K562 (cell line): ENCODE measurements around the gene CALM1. TPM values are rescaled to one million over a fixed set of nuclear protein-coding genes. Genes with fewer than 3 reads are reported as not detected.

Source experiments
- ATAC-seq: fragments of 200-7000 bp; cut with Tn5 transposase; 3 replicates; pipeline ENCODE4 v1.9.1; 2020; ENCODE audit warnings: moderate library complexity
- BruUV-seq: library from RNA; stranded (reverse); fragments of 400-500 nt; replicated peaks from 2 replicates; lab custom pipeline; 2021; lab: Mats Ljungman, UMichigan
- CTCF ChIA-PET: fragments of 300-600 bp; formaldehyde crosslinking; extraction: SDS; loops from one replicate; lab custom pipeline; 2021; ENCODE audit warnings: low intra/inter-chr PET ratio; lab: Yijun Ruan, JAX
- POLR2A ChIA-PET: fragments of 300-600, 350-650 bp; sonication (Branson Sonifier 250); formaldehyde crosslinking; extraction: SDS; loops from one replicate; lab custom pipeline; 2021; ENCODE audit warnings: antibody characterized with exemption, inconsistent platforms; lab: Yijun Ruan, JAX
- DNase-seq, 4 experiments: peaks; one replicate each; pipeline versions ENCODE4 v3.0.0 to v3.0.0-alpha.2; 2011 to 2018; ENCODE audit warnings: low spot score in 3 of 4, mixed read lengths in 3 of 4; ENCODE audit errors: extremely low read depth in 1 of 4
- FAIRE-seq: peaks from 2 replicates; lab custom pipeline; 2011; peaks lifted over from hg19 to GRCh38; lab: Jason Lieb, UNC
- H2AFZ ChIP-seq: 2 replicates; pipeline ENCODE4 v1.6.0; 2011; ENCODE audit warnings: low read depth, low read length, control low read depth, inconsistent platforms
- H3K27ac ChIP-seq: fragments of 200-600 bp; 3 replicates; pipeline ENCODE4 v1.8.0; 2011; ENCODE audit warnings: low read depth, mild to moderate bottlenecking, control low read depth, inconsistent platforms, low read length, moderate library complexity, mixed read lengths; ENCODE audit errors: extremely low read depth
- H3K27me3 ChIP-seq, 2 experiments: fragments of 300-600 bp in 1 of 2; 2 replicates in 1 of 2; 3 replicates in 1 of 2; pipeline versions ENCODE4 v1.6.0 to v1.8.0; 2011; ENCODE audit warnings: inconsistent platforms in 2 of 2, low read length in 2 of 2, mild to moderate bottlenecking in 1 of 2, mixed read lengths in 1 of 2, moderate library complexity in 1 of 2; ENCODE audit not compliant: control insufficient read depth in 2 of 2, insufficient read depth in 2 of 2
- H3K36me3 ChIP-seq: fragments of 300-600 bp; 3 replicates; pipeline ENCODE4 v1.8.0; 2011; ENCODE audit warnings: mild to moderate bottlenecking, low read length, inconsistent platforms; ENCODE audit not compliant: control insufficient read depth, insufficient read depth
- H3K4me1 ChIP-seq, 2 experiments: fragments of 200-600 bp in 1 of 2; replicated peaks in 1 of 2; 2 replicates in 1 of 2; 3 replicates in 1 of 2; pipeline versions ENCODE4 v1.5.1 to v1.8.0; 2011; ENCODE audit warnings: inconsistent platforms in 2 of 2, low read length in 2 of 2, mild to moderate bottlenecking in 1 of 2, mixed read lengths in 1 of 2, moderate library complexity in 1 of 2; ENCODE audit not compliant: control insufficient read depth in 2 of 2, insufficient read depth in 2 of 2
- H3K4me2 ChIP-seq: 2 replicates; pipeline ENCODE4 v1.6.1; 2011; ENCODE audit warnings: low read length, control low read depth, inconsistent platforms, mixed read lengths; ENCODE audit not compliant: insufficient read depth
- H3K4me3 ChIP-seq: fragments of 200-600 bp; sonication (generic), shearing (Covaris generic); 2 replicates; pipeline ENCODE4 v1.5.1; 2016; ENCODE audit warnings: control low read depth, inconsistent platforms
- H3K79me2 ChIP-seq: fragments of 200-600 bp; 3 replicates; pipeline ENCODE4 v1.8.0; 2011; ENCODE audit warnings: low read length, inconsistent platforms; ENCODE audit not compliant: control insufficient read depth, insufficient read depth
- H3K9ac ChIP-seq, 2 experiments: 2 replicates each; pipeline versions ENCODE4 v1.6.0 to v1.6.1; 2011; ENCODE audit warnings: low read depth in 2 of 2, low read length in 2 of 2, control low read depth in 1 of 2, inconsistent platforms in 1 of 2, mild to moderate bottlenecking in 1 of 2, mixed read lengths in 1 of 2; ENCODE audit not compliant: insufficient read depth in 1 of 2
- H3K9me1 ChIP-seq: one replicate; pipeline ENCODE4 v1.6.0; 2011; ENCODE audit warnings: inconsistent platforms, mild to moderate bottlenecking, low read length, moderate library complexity; ENCODE audit not compliant: control insufficient read depth, insufficient read depth
- H3K9me3 ChIP-seq: replicated peaks from 2 replicates; pipeline ENCODE4 v1.5.1; 2011; ENCODE audit warnings: low read depth, low read length, inconsistent platforms; ENCODE audit not compliant: control insufficient read depth, insufficient read depth
- H4K20me1 ChIP-seq: replicated peaks from 2 replicates; pipeline ENCODE4 v1.6.1; 2011; ENCODE audit warnings: low read length, inconsistent platforms, mixed read lengths; ENCODE audit not compliant: control insufficient read depth, insufficient read depth
- COPS2 ChIP-seq: fragments of 450-650 bp; conservative IDR thresholded peaks from 2 replicates; pipeline ENCODE4 v1.6.1; 2016; ENCODE audit warnings: mild to moderate bottlenecking, moderate library complexity
- EWSR1 ChIP-seq: fragments of 450-650 bp; IDR thresholded peaks from 2 replicates; pipeline ENCODE4 v1.6.1; 2018; ENCODE audit warnings: borderline replicate concordance, mild to moderate bottlenecking, low read depth, moderate library complexity; ENCODE audit not compliant: partially characterized antibody
- FIP1L1 ChIP-seq: fragments of 200-400 bp; formaldehyde crosslinking; IDR thresholded peaks from 2 replicates; pipeline ENCODE4 v1.6.1; 2018; ENCODE audit warnings: mild to moderate bottlenecking, low read depth, low read length; ENCODE audit not compliant: poor library complexity, severe bottlenecking
- NFATC3 ChIP-seq: fragments of 450-650 bp; IDR thresholded peaks from 2 replicates; pipeline ENCODE4 v1.6.1; 2017; ENCODE audit warnings: mild to moderate bottlenecking
- OTX1 ChIP-seq: fragments of 450-650 bp; formaldehyde crosslinking; IDR thresholded peaks from 2 replicates; pipeline ENCODE4 v1.4.0; 2022; ENCODE audit warnings: mild to moderate bottlenecking
- ZNF165 ChIP-seq: fragments of 250-450 bp; sonication (Bioruptor Pico); IDR thresholded peaks from 2 replicates; pipeline ENCODE4 v1.4.0; 2020; ENCODE audit warnings: borderline replicate concordance
- ZNF384 ChIP-seq: IDR thresholded peaks from 2 replicates; pipeline ENCODE4 v1.6.1; 2012; ENCODE audit warnings: low read depth, low read length, improper control_type of control experiment
- ZNF551 ChIP-seq: fragments of 250-450 bp; sonication (Bioruptor Pico); IDR thresholded peaks from 2 replicates; pipeline ENCODE4 v1.5.0; 2021; ENCODE audit warnings: mild to moderate bottlenecking, moderate library complexity
- ZNF76 ChIP-seq: fragments of 250-450 bp; sonication (Bioruptor Pico); IDR thresholded peaks from 2 replicates; pipeline ENCODE4 v1.4.0; 2020; ENCODE audit warnings: mild to moderate bottlenecking, moderate library complexity, borderline replicate concordance
- WGBS: fragments of 100-300 bp; shearing (Covaris generic); methylation state at CpG from one replicate; pipeline ENCODE4 v1.1.6; 2016; ENCODE audit warnings: low coverage, mixed read lengths; ENCODE audit not compliant: insufficient coverage; ENCODE audit errors: missing lambda C conversion rate; 5-methylcytosine and 5-hydroxymethylcytosine counted together
- in situ Hi-C: fragments of 300-500 bp; cut with MboI; formaldehyde crosslinking; loops from 4 replicates; pipeline ENCODE4 v1.15.0; 2018; ENCODE audit warnings: inconsistent platforms, mixed read lengths
- intact Hi-C: fragments of 100-400 bp; cut with micrococcal nuclease; formaldehyde crosslinking; loops from 2 replicates; pipeline ENCODE4 v1.14.2; 2022
- polyA plus RNA-seq, 8 experiments: library from polyadenylated mRNA; depleted of rRNA in 4 of 8; stranded (reverse) in 5 of 8; unstranded in 3 of 8; fragments of >200 nt; fragmentation: Nextera tagmentation in 2 of 8; fragmentation: Illumina TruSeq in 1 of 8; extraction: Ambion mirVana in 2 of 8; extraction: Trizol in 1 of 8; gene quantifications; 2 replicates each; pipeline versions ENCODE4 v1.2.1 to v1.2.3, GENCODE V29; 2011 to 2014; ENCODE audit warnings: inconsistent platforms in 1 of 8, missing spikeins in 1 of 8
- total RNA-seq, 7 experiments: library from RNA; depleted of rRNA in 6 of 7; stranded (reverse); fragments of >200 nt in 6 of 7; fragmentation: Illumina TruSeq in 2 of 7; extraction: Trizol in 2 of 7; gene quantifications; 2 replicates each; pipeline versions ENCODE4 v1.2.1 to v1.2.3, GENCODE V29; 2011 to 2021; ENCODE audit warnings: low replicate concordance in 1 of 7
- TF ChIP-seq, protein P1 (sequence below): fragments of 250-450 bp; sonication (Bioruptor Pico); IDR thresholded peaks from 2 replicates; pipeline ENCODE4 v1.8.0; 2021; ENCODE audit warnings: mild to moderate bottlenecking, moderate library complexity
- TF ChIP-seq, protein P2 (sequence below): fragments of 150-350 bp; conservative IDR thresholded peaks from 2 replicates; pipeline ENCODE4 v1.6.1; 2014; ENCODE audit warnings: low read length
- TF ChIP-seq, protein P3 (sequence below): fragments of 250-450 bp; sonication (Bioruptor Pico); IDR thresholded peaks from 2 replicates; pipeline ENCODE4 v1.5.1; 2021; ENCODE audit warnings: mild to moderate bottlenecking
- TF ChIP-seq, protein P4 (sequence below): fragments of 200-400 bp; formaldehyde crosslinking; IDR thresholded peaks from 2 replicates; pipeline ENCODE4 v1.6.1; 2017; ENCODE audit warnings: mild to moderate bottlenecking, low read depth, low read length, moderate library complexity

Gene CALM1
- total and polyA plus RNA-seq, 9 of the 15 experiments (the other 6 are each of a cell fraction or from before 2014, with no cell fraction given): 48.0 to 269 (median 158) TPM

DNA sequence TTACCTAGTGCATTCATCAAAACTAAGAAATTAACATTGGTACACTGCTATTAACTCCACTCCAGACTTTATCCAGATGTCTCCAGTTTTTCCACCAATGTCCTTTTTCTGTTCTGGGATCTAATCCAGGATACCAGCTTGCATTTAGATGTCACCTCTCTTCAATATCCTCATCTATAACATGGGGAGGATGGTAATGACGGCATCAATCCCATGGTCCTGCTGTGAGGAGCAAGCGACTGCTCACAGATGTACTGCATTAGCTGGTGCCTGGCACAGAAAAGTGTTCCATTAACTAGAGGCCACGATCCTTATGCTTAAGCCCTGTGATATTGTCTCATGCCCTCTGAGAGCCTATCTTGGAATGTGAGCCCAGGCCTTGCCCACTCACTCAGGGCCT lies 53.8 kb downstream of the CALM1 start:
- Histone ChIP-seq H3K27ac (no peak overlapping the region), H3K4me3 (no peak overlapping the region), H3K9me3 (0 out of 2 replicates have a peak, but pooled peaks cover 3% of the 10 kb centered on the region)
- TF ChIP-seq NFATC3: no peak
- no peak for TF ChIP-seq COPS2
- TF ChIP-seq, protein P1, sequence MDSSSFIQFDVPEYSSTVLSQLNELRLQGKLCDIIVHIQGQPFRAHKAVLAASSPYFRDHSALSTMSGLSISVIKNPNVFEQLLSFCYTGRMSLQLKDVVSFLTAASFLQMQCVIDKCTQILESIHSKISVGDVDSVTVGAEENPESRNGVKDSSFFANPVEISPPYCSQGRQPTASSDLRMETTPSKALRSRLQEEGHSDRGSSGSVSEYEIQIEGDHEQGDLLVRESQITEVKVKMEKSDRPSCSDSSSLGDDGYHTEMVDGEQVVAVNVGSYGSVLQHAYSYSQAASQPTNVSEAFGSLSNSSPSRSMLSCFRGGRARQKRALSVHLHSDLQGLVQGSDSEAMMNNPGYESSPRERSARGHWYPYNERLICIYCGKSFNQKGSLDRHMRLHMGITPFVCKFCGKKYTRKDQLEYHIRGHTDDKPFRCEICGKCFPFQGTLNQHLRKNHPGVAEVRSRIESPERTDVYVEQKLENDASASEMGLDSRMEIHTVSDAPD (CRISPR knock-in tag): no peak
- no peak for TF ChIP-seq FIP1L1
- TF ChIP-seq ZNF165 (CRISPR knock-in tag): no peak
- no peak for TF ChIP-seq EWSR1
- no peak for TF ChIP-seq ZNF551 (CRISPR knock-in tag)
- TF ChIP-seq ZNF384: no peak
- TF ChIP-seq, protein P2, sequence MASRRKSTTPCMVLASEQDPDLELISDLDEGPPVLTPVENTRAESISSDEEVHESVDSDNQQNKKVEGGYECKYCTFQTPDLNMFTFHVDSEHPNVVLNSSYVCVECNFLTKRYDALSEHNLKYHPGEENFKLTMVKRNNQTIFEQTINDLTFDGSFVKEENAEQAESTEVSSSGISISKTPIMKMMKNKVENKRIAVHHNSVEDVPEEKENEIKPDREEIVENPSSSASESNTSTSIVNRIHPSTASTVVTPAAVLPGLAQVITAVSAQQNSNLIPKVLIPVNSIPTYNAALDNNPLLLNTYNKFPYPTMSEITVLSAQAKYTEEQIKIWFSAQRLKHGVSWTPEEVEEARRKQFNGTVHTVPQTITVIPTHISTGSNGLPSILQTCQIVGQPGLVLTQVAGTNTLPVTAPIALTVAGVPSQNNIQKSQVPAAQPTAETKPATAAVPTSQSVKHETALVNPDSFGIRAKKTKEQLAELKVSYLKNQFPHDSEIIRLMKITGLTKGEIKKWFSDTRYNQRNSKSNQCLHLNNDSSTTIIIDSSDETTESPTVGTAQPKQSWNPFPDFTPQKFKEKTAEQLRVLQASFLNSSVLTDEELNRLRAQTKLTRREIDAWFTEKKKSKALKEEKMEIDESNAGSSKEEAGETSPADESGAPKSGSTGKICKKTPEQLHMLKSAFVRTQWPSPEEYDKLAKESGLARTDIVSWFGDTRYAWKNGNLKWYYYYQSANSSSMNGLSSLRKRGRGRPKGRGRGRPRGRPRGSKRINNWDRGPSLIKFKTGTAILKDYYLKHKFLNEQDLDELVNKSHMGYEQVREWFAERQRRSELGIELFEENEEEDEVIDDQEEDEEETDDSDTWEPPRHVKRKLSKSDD: no peak
- no peak for TF ChIP-seq OTX1 (CRISPR knock-in tag)
- no peak for TF ChIP-seq ZNF76 (CRISPR knock-in tag)
- TF ChIP-seq, protein P3, sequence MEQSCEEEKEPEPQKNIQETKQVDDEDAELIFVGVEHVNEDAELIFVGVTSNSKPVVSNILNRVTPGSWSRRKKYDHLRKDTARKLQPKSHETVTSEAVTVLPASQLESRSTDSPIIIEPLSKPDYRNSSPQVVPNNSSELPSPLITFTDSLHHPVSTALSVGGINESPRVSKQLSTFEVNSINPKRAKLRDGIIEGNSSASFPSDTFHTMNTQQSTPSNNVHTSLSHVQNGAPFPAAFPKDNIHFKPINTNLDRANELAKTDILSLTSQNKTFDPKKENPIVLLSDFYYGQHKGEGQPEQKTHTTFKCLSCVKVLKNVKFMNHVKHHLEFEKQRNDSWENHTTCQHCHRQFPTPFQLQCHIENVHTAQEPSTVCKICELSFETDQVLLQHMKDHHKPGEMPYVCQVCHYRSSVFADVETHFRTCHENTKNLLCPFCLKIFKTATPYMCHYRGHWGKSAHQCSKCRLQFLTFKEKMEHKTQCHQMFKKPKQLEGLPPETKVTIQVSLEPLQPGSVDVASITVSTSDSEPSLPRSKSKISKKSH: no peak
- TF ChIP-seq, protein P4, sequence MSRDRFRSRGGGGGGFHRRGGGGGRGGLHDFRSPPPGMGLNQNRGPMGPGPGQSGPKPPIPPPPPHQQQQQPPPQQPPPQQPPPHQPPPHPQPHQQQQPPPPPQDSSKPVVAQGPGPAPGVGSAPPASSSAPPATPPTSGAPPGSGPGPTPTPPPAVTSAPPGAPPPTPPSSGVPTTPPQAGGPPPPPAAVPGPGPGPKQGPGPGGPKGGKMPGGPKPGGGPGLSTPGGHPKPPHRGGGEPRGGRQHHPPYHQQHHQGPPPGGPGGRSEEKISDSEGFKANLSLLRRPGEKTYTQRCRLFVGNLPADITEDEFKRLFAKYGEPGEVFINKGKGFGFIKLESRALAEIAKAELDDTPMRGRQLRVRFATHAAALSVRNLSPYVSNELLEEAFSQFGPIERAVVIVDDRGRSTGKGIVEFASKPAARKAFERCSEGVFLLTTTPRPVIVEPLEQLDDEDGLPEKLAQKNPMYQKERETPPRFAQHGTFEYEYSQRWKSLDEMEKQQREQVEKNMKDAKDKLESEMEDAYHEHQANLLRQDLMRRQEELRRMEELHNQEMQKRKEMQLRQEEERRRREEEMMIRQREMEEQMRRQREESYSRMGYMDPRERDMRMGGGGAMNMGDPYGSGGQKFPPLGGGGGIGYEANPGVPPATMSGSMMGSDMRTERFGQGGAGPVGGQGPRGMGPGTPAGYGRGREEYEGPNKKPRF: no peak
- TF ChIP-seq, all 486 proteins: peak for 0
- ChIA-PET POLR2A (no interaction called here), CTCF (no interaction called here)
- Histone ChIP-seq H3K79me2 (no peaks in the 10 kb centered on the region), H3K9me1 (no peaks in the 10 kb centered on the region), H3K36me3 (no peaks in the 10 kb centered on the region), H2AFZ (no peak overlapping the region), H3K27me3 (peaks cover 0 to 23% of the 10 kb centered on the region in 2 experiments; a peak in 3 of 5 replicates), H3K4me2 (no peak overlapping the region), H3K9ac (no peak overlapping the region), H3K4me1 (peaks cover 0 to 15% of the 10 kb centered on the region in 2 experiments; a peak in 2 of 5 replicates), H4K20me1 (no peaks in the 10 kb centered on the region)
- BruUV-seq: no TSS peak
- intact Hi-C loops: no loop called here
- no peak for FAIRE-seq
- no peak for ATAC-seq
- in situ Hi-C loops: no loop called here
- WGBS: 6% methylated on average over 3 of the region's 3 CpGs
- no peak for DNase-seq
